ENCODE results near the gene NDUFAF5.

The NDUFAF5 gene

GRCh38 chr20:13870170-13870748 is 85.4 kb downstream of the NDUFAF5 start:
- TF ChIP-seq ZNF8 (CRISPR knock-in tag; IDR thresholded peaks at IDR 0.05), result no peak
- TF ChIP-seq TSHZ2 (CRISPR knock-in tag; IDR thresholded peaks at IDR 0.05), result no peak
- TF ChIP-seq, protein P1, sequence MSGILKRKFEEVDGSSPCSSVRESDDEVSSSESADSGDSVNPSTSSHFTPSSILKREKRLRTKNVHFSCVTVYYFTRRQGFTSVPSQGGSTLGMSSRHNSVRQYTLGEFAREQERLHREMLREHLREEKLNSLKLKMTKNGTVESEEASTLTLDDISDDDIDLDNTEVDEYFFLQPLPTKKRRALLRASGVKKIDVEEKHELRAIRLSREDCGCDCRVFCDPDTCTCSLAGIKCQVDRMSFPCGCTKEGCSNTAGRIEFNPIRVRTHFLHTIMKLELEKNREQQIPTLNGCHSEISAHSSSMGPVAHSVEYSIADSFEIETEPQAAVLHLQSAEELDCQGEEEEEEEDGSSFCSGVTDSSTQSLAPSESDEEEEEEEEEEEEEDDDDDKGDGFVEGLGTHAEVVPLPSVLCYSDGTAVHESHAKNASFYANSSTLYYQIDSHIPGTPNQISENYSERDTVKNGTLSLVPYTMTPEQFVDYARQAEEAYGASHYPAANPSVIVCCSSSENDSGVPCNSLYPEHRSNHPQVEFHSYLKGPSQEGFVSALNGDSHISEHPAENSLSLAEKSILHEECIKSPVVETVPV (CRISPR knock-in tag; IDR thresholded peaks at IDR 0.05), result no peak
- TF ChIP-seq RARB (CRISPR knock-in tag; IDR thresholded peaks at IDR 0.05), result no peak
- no peak for TF ChIP-seq ESRRG (CRISPR knock-in tag; IDR thresholded peaks at IDR 0.05)
- no peak for TF ChIP-seq ZNF70 (CRISPR knock-in tag; IDR thresholded peaks at IDR 0.05)
- TF ChIP-seq CSDC2 (CRISPR knock-in tag; IDR thresholded peaks at IDR 0.05), result no peak
- no peak for TF ChIP-seq OSR1 (CRISPR knock-in tag; IDR thresholded peaks at IDR 0.05)
- no peak for TF ChIP-seq ZNF565 (CRISPR knock-in tag; conservative IDR thresholded peaks at IDR 0.05; ENCODE audit: low read depth)

More at GRCh38 chr20:13870170-13870748, 85.4 kb downstream of the NDUFAF5 start:
- ATAC-seq, result no peak
